HG03342 (cell line): ENCODE data around the gene CDR2.
"Not testable (repeated sequence)": the region's sequence is repeated elsewhere in the genome, so short reads cannot be mapped to it uniquely, and the experiment has no call there.

ENCODE experiments used
- ATAC-seq: cut with Tn5 transposase; IDR thresholded peaks from one replicate; pipeline ENCODE4 v1.9.1; 2021; ENCODE audit warnings: mild to moderate bottlenecking, moderate library complexity; ENCODE audit not compliant: unreplicated experiment

The CDR2 gene

DNA sequence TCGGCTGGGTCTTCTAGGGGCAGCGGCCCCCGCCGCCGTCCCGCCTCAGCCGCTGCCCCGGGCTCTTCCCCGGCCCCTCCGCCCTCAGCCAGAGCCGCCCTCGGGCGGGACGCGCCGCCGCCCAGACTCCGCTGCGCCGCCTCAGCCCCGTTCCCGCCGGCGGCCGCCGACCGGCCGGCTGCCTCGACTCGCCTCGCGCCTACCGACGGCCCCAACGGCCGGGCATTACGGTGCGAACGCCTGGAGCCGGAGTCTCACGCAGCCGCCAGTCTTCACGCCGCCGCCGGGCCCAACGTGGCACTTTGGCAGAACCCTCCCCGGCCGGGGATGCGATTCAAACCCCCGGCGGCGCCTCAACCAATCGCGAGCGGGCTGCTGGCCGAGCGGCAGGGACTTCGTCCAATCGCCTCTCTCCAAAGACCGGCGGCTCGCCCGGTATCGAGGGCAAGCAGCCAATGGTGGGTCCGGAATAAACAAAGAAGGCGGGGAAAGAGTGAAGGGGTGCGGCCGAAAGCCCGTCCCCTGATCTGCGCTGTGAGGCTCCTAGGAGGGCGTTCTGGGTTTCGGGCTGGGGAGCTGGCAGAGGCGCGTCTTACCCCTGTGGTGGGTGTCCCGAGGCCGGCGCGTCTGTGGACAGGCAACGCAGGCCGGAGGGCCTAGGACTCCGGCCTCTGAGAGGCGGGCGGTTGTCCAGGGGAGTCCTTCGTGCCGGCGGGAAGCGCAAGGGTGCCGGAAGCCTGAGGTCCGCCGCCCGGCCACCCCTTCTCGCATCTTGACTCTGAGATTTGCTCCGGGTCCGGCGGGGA lies at the start of gene CDR2:
Gene CDR2, minus strand, starts transcription at position 309 of the 806 bp plus-strand sequence. CDS start 310 bp downstream, outside the sequence.
- peak; percentile 88 for ATAC-seq

DNA sequence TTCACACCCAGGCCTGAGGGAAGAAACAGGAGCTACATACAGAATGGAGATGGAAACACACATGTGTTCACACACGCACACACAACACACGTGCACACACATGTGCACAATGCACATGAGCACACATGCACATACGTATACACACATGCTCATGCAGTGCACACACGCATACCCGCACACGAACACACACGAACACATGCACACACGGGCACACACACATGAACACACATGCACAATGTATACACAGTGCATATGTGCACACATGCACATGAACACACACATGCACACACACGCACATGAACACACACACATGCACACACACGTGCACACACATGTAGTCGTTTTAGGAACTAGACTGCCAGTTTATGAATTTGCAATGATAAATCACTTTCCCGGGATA lies 49.3 kb upstream of the CDR2 start:
- no peak for ATAC-seq

DNA sequence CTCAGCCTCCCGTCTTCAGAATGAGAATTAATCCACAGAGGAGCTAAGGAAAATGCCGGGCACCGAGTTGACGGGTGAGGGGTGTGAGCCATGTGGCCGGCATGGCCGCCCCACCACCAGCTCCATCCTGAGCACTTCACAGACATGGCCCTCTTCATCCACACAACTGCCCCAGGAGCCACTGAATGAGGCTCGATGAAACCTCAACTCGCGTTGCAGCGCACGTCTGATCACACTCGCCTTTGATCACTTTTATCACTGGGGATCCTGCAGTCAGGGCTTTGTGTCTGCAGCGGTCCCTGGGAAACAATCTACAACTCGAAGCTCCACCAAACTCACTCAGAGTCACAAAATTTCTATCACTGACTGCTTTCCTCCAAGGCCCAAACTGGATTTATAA lies 46.7 kb upstream of the CDR2 start:
- ATAC-seq: no peak

DNA sequence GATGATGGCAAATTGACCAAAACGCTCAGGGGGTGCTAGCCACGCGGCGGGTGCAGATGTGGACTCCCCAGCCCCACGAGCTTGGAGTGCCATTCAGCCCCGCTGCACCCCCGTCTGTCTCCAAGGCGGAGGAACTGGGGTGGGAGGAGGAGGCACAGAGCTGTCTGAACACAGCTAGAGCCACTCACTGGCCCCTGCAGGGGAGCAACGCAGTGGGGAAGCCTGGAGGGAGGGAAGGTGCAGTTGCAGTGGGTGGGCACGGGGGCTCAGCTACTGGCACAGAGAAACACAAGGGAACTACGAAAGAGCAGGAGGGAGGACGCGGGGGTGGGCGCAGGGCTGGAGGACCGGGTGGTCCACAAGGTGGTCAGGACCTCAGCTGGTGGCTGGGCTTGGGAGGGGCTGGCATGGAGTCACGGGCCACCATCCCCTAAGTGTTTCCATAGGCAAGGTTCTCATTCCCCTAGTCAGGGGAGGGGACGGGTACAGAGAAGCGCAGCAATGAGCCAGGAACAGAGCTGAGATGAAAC lies 46.3 kb upstream of the CDR2 start:
- ATAC-seq: no peak

DNA sequence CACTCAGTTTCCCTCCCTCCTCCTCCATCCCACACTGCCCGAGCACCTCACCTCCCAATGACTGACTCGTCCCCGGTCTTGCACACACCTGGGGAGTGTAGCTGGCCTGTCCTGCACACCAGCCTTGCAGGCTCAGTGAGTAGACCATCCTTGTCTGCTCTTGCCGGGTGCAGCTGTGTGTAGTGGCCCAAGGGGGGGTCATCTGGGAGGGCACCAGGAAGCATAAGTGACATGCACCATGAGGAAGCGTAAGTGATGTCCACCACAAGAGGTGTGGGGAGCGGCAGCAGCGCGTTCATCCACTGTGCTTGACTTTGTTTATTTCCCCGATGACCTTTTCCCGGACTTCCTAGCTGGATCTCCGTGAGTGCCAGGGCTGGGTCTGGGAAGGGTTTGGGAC lies 45.5 kb upstream of the CDR2 start:
- ATAC-seq: no peak

DNA sequence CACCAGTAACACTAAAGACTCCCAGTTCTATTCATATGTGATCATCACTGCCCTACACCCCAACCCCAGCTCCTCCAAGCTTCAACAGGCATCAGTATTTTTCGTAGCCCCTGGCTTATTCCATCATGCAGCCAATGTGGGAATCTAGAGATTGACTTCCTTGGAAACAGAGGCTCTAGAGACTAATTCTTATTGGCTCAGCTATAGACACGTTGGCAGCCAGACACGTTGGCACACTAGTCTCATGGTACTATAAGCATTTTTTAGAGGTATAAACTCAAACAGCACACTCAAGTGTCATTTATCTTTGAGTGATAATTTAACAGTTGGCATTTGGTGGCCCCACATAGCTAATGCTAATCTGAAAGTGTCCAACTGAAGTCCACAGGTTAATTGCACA lies 44.4 kb upstream of the CDR2 start:
- ATAC-seq: no peak

DNA sequence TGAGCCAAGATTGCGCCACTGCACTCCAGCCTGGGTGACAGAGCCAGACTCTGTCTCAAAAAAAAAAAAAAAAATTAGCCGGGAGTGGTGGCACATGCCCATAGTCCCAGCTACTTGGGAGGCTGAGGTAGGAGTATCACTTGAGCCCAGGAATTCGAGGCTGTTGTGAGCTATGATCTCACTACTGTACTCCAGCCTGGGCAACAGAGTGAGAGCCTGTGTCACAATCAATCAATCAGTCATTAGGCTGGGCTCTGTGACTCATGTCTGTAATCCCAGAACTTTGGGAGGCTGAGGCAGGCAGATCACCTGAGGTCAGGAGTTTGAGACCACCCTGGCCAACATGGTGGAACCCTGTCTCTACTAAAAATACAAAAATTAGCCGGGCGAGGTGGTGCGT lies 43.4 kb upstream of the CDR2 start:
- not testable (repeated sequence) for ATAC-seq

DNA sequence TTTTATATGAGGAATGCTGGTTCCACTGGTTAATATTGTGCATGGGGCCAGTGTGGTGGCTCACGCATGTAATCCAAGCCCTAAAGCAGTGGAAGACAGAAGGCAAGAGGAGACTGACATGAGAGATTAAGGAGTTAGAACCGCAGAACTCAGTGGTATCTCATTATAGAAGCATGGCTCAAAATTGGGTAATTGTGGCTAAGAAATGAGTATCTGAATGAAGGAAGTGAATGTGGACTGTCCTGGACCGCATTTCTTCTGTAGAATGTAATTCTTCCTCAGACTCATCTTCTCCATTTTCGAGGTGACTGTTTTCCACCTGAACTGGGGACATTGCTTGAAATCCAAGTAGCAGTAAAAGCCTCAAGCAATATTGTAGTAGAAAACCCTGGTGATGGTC lies 42.6 kb upstream of the CDR2 start:
- ATAC-seq: no peak

DNA sequence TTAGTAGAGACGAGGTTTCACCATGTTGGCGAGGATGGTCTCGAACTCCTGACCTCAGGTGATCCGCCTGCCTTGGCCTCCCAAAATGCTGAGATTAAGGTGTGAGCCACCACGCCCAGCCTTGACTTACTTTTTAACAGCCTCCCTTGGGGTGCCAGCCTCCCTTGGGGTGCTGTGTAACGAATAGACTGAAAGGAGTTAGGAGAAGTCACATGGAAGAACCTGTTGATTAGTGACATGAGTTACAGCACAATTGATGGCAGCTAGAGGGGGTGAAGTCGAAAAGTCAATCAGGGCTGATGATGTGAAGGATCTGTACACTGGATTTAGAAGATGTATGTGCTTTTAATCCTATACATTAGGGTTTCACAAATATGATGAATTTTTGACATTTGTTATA lies 39.4 kb upstream of the CDR2 start:
- ATAC-seq: no peak

DNA sequence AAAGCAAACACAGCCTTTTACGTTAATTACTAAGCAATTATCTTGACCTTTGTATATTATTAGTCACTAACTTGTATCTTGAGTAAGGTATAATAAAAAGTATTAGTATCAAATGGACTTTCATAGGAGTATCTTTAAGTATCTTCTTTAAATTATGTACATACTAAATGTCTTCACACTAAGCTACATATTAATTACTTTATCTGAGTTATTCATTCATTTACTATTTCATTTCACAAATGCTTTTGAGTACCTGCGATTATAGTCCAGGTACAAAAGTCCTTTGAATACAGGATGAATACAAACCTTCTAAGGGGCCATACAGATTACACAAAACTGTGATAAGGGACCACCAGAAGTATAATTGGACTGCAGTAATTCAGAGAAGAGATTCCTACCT lies 33.1 kb upstream of the CDR2 start:
- no peak for ATAC-seq

DNA sequence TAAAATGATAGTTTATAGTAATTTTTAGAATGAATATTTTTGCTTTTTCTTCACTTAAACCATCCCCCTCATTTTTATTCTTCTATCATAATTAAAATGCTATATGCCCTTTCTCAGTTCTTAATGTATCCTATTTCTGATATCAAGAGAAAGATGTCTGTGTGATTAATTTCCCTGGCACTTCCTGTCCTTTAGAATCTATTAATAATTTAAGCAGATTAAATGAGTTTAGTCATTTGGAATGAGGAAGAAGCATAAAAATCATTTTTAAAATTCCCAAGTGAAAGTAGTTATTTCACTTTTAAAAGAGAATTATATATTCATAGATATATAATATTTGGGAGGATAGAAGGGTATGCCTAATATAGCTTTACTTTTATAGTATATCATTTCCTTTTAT lies 27.8 kb upstream of the CDR2 start:
- no peak for ATAC-seq

DNA sequence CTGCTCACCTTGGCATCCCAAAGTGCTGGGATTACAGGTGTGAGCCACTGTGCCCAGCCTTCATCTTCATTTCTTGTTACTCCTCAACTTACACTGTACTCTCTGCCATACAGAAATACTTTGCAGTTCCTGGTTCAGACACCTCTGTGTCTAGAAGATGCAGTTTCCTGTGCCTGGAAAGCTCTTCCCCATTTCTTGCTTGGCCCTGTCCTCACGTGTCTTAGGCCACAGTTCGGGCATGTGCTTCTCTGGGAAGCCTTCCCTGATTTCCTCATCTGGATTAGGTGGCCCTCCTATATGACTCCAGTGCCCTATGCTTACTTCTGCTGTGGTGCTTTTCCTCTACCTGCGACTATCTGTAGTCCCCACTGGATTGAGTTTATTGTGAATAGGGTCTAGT lies 26.5 kb upstream of the CDR2 start:
- ATAC-seq: no peak

DNA sequence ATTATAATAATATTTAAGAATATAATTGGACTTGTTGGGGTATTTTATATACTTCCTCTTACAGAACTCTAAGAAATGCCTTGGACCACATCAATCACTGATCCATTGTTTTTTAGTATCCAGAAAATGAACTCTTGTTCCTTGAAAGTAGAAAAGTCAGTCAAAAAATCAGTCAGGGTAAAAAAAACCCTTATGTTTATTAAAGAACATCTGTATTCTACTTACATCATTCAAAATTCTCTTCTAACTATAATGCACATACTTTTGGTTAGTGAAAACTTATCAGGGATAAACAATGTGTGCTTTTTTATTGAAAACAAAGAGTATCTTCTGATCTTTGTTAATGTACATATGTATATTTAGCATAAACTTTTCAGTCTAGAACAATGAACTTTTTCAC lies 23.5 kb upstream of the CDR2 start:
- no peak for ATAC-seq

DNA sequence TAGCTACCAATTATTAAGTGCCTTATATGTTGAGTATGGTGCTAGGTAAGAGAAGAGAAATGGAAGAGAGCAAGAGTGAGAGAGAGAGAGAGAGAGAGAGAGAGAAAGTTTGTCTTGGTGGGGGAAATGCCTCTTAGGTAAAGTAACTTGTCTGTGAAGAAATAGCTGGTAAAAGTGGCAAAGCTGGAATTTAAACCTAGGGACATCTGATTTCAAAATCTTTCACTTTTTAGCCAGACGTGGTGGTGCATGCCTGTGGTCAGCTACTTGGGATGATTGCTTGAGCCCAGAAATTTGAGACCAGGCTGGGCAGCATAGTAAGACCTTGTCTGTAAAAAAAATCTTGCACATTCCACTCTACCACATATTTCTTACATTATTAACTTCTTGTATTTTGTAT lies 23.0 kb upstream of the CDR2 start:
- no peak for ATAC-seq

DNA sequence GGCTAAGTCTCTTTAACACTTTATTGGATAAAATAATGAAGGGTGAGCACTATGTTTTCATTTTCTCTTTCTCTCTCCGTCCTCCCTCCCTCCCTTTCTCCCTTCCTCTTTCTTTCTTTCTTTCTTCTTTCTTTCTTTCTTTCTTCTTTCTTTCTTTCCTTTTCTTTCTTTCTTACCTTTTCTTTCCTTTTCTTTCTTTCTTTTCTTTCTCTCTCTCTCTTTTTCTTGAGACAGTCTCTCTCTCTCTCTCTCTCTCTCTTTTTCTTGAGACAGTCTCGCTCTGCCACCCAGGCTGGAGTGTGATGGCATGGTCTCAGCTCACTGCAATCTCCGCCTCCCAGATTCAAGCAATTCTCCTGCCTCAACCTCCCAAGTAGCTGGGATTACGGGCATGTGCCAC lies 21.5 kb upstream of the CDR2 start:
- ATAC-seq: no peak

DNA sequence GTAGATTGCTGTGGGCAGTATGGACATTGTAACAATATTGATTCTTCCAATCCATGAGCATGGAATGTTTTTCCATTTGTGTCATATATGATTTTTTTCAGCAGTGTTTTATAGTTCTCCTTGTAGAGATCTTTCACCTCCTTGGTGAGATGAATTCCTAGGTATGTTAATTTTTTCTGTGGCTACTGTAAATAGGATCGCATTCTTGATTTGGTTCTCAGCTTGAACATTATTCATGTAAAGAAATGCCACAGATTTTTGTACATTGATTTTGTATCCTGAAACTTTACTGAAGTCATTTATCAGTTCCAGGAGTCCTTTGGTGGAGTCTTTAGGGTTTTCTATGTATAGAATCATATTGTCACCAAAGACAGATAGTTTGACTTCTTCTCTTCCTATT lies 19.7 kb upstream of the CDR2 start:
- ATAC-seq: no peak

DNA sequence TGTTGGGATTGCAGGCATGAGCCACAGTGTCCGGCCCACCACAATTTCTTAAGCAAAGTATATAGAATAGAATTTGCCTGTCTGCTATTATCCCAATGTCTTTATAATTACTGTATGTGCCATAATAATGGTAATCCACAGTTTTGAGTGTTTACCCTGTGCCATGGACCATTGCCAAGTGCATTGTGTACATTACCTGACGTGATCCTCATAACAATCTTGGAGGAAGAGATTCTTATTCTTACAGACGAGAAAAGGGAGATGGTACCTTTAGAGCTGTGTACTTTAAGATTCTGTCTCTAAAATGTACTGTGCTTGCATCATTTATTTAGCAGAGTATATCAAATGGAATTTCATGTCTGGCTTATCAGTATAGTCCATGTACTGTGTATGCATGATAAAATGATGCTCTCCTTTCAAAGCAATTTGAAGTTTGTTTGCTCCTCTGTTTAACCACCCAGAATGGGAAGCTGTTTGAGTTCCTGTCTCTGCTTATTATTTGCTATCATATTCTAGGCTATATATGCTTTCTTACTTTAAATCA lies 13.8 kb upstream of the CDR2 start:
- ATAC-seq: no peak

DNA sequence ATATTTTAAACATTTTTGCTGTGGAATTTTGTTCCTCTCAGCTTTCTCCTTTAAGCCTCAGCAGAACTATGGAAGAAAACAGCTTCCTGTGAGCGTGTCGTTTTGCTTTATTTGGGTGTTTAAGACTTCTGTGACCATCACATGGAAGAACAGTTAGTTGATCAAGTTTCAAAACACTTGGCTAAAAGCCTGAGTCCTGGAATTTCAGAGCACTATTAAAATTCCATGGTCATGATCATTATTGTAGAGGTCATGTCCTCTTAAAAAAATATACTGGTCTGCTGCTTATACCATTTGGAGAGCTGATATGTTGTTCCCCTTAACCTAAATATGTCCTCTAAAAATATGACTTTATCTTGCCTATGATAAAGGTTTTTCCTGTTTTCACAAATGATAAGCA lies 12.6 kb upstream of the CDR2 start:
- ATAC-seq: no peak

DNA sequence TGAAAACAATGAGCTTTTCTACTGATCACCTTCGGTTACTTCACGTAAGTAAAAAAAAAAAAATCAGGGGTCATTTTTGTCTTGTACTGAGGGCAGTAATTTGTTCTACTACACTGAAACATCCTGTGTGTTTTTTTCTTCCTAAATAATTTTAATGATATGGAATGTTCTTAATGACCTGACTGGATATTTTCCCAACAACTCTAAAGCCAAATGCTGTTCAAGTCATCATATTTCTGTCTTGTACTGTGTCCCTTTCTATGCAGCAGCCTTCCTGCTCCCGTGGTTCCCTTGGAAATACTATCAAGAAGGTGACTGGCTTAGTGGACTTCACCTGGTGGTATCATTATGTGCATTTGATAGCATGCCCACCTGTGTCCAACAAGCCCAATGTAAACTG lies 10.8 kb upstream of the CDR2 start:
- no peak for ATAC-seq

DNA sequence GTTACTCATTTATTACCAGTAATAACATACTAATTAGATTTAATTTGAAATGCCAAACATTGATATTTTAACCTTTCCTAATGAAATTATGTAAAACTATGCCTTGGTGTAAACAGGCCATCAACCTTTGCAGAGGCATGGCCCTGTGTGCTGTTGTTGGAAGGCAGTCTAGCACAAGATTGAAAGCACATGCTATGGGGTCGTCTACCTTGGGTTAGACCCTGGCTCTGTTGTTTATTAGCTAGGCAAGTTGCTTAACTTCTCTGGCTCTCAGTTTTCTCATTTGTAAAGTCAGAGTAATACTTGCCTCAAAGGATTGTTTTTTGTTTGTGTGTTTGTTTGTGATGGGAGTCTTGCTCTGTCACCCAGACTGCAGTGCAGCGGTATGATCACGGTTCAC lies 9.4 kb upstream of the CDR2 start:
- ATAC-seq: no peak

DNA sequence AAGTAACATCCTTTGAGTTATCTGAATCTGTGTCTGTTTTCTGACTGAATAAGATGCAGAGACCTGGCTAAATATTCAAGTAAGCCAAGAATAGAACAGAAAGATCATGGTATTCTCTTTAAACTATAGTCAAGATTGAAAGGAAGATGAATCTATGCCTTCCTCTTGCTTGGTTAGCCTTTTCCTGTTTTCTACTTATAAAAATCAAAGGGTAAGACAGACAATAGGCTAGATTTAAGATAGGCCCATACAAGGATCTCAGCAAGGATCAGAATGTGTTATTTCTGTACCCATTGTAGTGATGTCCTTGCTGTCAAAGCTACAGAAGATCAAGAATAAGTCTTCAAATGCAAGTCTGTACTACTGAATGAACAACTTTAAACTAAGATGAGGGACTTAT lies 7.0 kb upstream of the CDR2 start:
- ATAC-seq: no peak

DNA sequence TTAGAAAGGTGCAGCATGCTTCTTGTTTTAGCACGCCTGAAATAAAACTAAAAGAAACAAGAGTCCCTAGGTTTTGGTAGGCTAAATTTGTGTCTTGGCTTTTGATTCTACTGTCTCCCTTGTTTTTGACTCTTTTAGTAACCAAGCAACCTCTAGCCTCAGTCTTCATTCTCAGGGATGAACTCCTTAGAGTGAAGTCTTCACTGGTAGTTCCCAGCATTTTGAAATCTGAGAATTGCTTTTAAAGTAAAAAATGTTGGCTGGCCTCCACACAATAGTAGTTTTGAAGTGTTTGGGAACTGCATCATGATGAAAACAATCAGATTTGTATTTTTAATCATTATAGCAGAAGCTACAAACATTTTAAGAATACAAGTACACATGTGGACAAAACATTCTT lies 6.1 kb upstream of the CDR2 start:
- no peak for ATAC-seq

DNA sequence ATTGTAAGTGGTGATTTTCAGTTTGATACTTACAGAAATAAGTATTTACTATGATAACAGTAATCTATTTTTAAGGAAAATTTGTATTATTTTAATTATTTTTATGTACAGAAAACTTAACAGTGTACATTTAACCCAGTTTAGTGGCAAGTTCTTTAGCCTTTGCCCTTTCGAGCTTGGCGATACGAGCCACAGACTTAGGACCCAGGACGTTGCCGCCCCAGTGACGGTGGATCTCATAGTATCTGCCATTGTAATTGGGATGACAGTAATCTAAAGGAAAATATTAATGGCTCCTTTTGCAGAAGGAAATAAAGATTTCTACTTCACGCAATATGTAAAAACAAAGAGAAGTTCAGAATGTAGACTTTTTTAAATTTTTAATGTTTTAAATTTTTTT lies 5.2 kb upstream of the CDR2 start:
- ATAC-seq: no peak
